Measurements from ENCODE around the gene ZNF177. TPM values are rescaled to one million over a fixed set of nuclear protein-coding genes. Genes with fewer than 3 reads are reported as not detected.

The ZNF177 gene
- total RNA-seq, 1 experiment from 2014 or later = 4.6 TPM

GRCh38 chr19:9352505-9352904 is 10.3 kb upstream of the ZNF177 start:
- ChIA-PET CTCF (no interaction called here), POLR2A (no interaction called here)
- in situ Hi-C loops (cut with HindIII; ENCODE audit: low pct_unique_long_range_greater_than_20kb, low sequenced_read_pairs) (no loop called here), intact Hi-C loops (cut with micrococcal nuclease; ENCODE audit: unreplicated experiment) (no loop called here)
- no peak overlapping the region for H3K4me3 ChIP-seq (ENCODE audit: low read depth in 2 of 2, low read length in 2 of 2)
- no peaks in the 10 kb centered on the region for H3K36me3 ChIP-seq (ENCODE audit: control insufficient read depth, insufficient read depth, low read length)
- peaks cover 13% of the 10 kb centered on the region; the same call in 1 of the 2 replicates for H3K9me3 ChIP-seq (ENCODE audit: control insufficient read depth, insufficient read depth, low read depth, low read length)
- H3K4me1 ChIP-seq (ENCODE audit: control insufficient read depth, insufficient read depth, low read length) = no peaks in the 10 kb centered on the region
- no peak overlapping the region for H3K27ac ChIP-seq (ENCODE audit: low read length)
- DNase-seq (ENCODE audit: low read depth, low spot score) (no peak), ATAC-seq (no peak)
- no peaks in the 10 kb centered on the region for H3K27me3 ChIP-seq (ENCODE audit: control insufficient read depth, insufficient read depth, low read length)
- no TSS peak for BruUV-seq (replicated peaks)
- TF ChIP-seq, protein P1, sequence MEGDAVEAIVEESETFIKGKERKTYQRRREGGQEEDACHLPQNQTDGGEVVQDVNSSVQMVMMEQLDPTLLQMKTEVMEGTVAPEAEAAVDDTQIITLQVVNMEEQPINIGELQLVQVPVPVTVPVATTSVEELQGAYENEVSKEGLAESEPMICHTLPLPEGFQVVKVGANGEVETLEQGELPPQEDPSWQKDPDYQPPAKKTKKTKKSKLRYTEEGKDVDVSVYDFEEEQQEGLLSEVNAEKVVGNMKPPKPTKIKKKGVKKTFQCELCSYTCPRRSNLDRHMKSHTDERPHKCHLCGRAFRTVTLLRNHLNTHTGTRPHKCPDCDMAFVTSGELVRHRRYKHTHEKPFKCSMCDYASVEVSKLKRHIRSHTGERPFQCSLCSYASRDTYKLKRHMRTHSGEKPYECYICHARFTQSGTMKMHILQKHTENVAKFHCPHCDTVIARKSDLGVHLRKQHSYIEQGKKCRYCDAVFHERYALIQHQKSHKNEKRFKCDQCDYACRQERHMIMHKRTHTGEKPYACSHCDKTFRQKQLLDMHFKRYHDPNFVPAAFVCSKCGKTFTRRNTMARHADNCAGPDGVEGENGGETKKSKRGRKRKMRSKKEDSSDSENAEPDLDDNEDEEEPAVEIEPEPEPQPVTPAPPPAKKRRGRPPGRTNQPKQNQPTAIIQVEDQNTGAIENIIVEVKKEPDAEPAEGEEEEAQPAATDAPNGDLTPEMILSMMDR (IDR thresholded peaks at IDR 0.05) = no peak
- TF ChIP-seq REST (IDR thresholded peaks at IDR 0.05; ENCODE audit: insufficient read depth in 1 of 2, low read depth in 2 of 2, low read length in 1 of 2) (no peak), POLR2AphosphoS5 (IDR thresholded peaks at IDR 0.05; ENCODE audit: low read depth, low read length) (no peak), SIN3A (IDR thresholded peaks at IDR 0.05; ENCODE audit: borderline replicate concordance, insufficient read depth, low read depth, low read length) (no peak), TCF7L2 (IDR thresholded peaks at IDR 0.05; ENCODE audit: low read depth, low read length) (no peak)

GRCh38 chr19:9353011-9353410 is 9.8 kb upstream of the ZNF177 start:
- intact Hi-C loops (cut with micrococcal nuclease; ENCODE audit: unreplicated experiment) (no loop called here), in situ Hi-C loops (cut with HindIII; ENCODE audit: low pct_unique_long_range_greater_than_20kb, low sequenced_read_pairs) (no loop called here)
- no peak for TF ChIP-seq TCF7L2 (IDR thresholded peaks at IDR 0.05; ENCODE audit: low read depth, low read length)
- TF ChIP-seq, protein P1 (IDR thresholded peaks at IDR 0.05) = no peak
- TF ChIP-seq SIN3A (IDR thresholded peaks at IDR 0.05; ENCODE audit: borderline replicate concordance, insufficient read depth, low read depth, low read length) = no peak
- no peak for TF ChIP-seq REST (IDR thresholded peaks at IDR 0.05; ENCODE audit: insufficient read depth in 1 of 2, low read depth in 2 of 2, low read length in 1 of 2)
- no peak for TF ChIP-seq POLR2AphosphoS5 (IDR thresholded peaks at IDR 0.05; ENCODE audit: low read depth, low read length)
- Histone ChIP-seq H3K27me3 (ENCODE audit: control insufficient read depth, insufficient read depth, low read length) (no peaks in the 10 kb centered on the region), H3K9me3 (ENCODE audit: control insufficient read depth, insufficient read depth, low read depth, low read length) (peaks cover 14% of the 10 kb centered on the region; the same call in 1 of the 2 replicates), H3K27ac (ENCODE audit: low read length) (no peak overlapping the region), H3K4me1 (ENCODE audit: control insufficient read depth, insufficient read depth, low read length) (no peaks in the 10 kb centered on the region), H3K4me3 (ENCODE audit: low read depth in 2 of 2, low read length in 2 of 2) (no peak overlapping the region), H3K36me3 (ENCODE audit: control insufficient read depth, insufficient read depth, low read length) (no peaks in the 10 kb centered on the region)
- ATAC-seq (no peak), DNase-seq (ENCODE audit: low read depth, low spot score) (no peak)
- BruUV-seq (replicated peaks) = no TSS peak
- ChIA-PET CTCF (no interaction called here), POLR2A (no interaction called here)

All from Panc1 (cell line).